ENCODE results near the gene MTMR12. TPM values are rescaled to one million over a fixed set of nuclear protein-coding genes. Genes with fewer than 3 reads are reported as not detected.

Gene MTMR12
- polyA plus RNA-seq, 1 donor (not counting 4 experiments of a cell fraction or from before 2014, with no cell fraction given), result 17.1 TPM

DNA sequence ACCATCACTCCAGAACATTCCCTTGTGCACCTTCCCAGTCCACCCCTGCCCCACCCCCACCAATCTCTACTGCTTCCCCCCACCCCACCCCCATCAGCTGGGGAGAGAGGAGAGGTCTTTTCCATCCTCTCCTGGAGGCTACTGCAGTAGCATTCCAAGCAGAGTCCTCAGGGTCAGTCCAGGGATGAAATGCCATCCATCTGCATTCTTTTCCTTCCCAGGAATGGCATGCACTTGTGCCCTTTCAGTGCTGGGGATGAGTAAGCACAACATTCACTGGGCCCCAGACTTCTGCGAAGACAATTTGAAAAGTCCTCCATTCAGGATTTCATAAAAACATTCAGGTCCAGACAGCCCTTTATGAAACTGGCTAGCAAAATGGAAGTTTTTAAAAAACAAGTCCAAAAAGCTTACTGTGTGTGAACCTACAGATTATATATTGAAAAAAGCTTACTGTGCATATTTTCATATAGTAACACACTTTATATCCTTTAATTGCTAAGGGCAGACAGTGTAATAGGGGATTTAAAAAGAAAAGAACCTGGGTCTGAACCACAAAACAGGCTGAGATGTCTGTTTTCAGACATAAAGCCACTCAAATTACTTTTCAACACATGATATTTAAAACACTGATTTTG is 88.6 kb downstream of the MTMR12 start:
- H3K9ac ChIP-seq (ENCODE audit: control insufficient read depth, extremely low read depth, insufficient read depth, low read length), result no peak overlapping the region
- DNase-seq (ENCODE audit: low read depth, low spot score), result no peak
- no peaks in the 10 kb centered on the region for H3K79me2 ChIP-seq (ENCODE audit: control insufficient read depth, insufficient read depth, low read length)
- H3K9me1 ChIP-seq (ENCODE audit: control insufficient read depth, extremely low read depth, insufficient read depth, low read length), result no peaks in the 10 kb centered on the region
- no peak for FAIRE-seq
- H3K27me3 ChIP-seq (ENCODE audit: control insufficient read depth, extremely low read depth, insufficient read depth, low read length), result no peaks in the 10 kb centered on the region
- no peaks in the 10 kb centered on the region for H3K9me3 ChIP-seq (ENCODE audit: control insufficient read depth, low read depth, low read length)
- no peak overlapping the region for H3K27ac ChIP-seq (ENCODE audit: control insufficient read depth, insufficient read depth, low read length)
- no peak overlapping the region for H2AFZ ChIP-seq (ENCODE audit: control insufficient read depth, low read length)
- no peak overlapping the region for H3K4me2 ChIP-seq (ENCODE audit: control insufficient read depth, extremely low read depth, insufficient read depth, low read depth, low read length)
- H3K4me1 ChIP-seq (ENCODE audit: control insufficient read depth, extremely low read depth, insufficient read depth, low read length), result no peaks in the 10 kb centered on the region
- H3K4me3 ChIP-seq (ENCODE audit: control insufficient read depth in 2 of 3, extremely low read depth in 1 of 3, insufficient read depth in 2 of 3, low read depth in 1 of 3, low read length in 3 of 3), result no peak overlapping the region
- TF ChIP-seq, protein P1, sequence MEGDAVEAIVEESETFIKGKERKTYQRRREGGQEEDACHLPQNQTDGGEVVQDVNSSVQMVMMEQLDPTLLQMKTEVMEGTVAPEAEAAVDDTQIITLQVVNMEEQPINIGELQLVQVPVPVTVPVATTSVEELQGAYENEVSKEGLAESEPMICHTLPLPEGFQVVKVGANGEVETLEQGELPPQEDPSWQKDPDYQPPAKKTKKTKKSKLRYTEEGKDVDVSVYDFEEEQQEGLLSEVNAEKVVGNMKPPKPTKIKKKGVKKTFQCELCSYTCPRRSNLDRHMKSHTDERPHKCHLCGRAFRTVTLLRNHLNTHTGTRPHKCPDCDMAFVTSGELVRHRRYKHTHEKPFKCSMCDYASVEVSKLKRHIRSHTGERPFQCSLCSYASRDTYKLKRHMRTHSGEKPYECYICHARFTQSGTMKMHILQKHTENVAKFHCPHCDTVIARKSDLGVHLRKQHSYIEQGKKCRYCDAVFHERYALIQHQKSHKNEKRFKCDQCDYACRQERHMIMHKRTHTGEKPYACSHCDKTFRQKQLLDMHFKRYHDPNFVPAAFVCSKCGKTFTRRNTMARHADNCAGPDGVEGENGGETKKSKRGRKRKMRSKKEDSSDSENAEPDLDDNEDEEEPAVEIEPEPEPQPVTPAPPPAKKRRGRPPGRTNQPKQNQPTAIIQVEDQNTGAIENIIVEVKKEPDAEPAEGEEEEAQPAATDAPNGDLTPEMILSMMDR (optimal IDR thresholded peaks at IDR 0.05 in 1 of 3, IDR thresholded peaks at IDR 0.05 in 1 of 3, conservative IDR thresholded peaks at IDR 0.05 in 1 of 3; ENCODE audit: extremely low read depth in 1 of 3, insufficient read depth in 2 of 3, low read length in 3 of 3), result no peak
- no peak for TF ChIP-seq EZH2 (IDR thresholded peaks at IDR 0.05; ENCODE audit: low read length)
- H4K20me1 ChIP-seq (ENCODE audit: control insufficient read depth, extremely low read depth, insufficient read depth, low read length), result no peaks in the 10 kb centered on the region
- dilution Hi-C loops (cut with MboI; ENCODE audit: extremely low pct_ligation_motif_present, low sequenced_read_pairs), result no loop called here
- H3K36me3 ChIP-seq (ENCODE audit: control insufficient read depth in 2 of 2, extremely low read depth in 1 of 2, insufficient read depth in 2 of 2, low read length in 2 of 2), result peaks cover 0 to 2% of the 10 kb centered on the region in 2 experiments

DNA sequence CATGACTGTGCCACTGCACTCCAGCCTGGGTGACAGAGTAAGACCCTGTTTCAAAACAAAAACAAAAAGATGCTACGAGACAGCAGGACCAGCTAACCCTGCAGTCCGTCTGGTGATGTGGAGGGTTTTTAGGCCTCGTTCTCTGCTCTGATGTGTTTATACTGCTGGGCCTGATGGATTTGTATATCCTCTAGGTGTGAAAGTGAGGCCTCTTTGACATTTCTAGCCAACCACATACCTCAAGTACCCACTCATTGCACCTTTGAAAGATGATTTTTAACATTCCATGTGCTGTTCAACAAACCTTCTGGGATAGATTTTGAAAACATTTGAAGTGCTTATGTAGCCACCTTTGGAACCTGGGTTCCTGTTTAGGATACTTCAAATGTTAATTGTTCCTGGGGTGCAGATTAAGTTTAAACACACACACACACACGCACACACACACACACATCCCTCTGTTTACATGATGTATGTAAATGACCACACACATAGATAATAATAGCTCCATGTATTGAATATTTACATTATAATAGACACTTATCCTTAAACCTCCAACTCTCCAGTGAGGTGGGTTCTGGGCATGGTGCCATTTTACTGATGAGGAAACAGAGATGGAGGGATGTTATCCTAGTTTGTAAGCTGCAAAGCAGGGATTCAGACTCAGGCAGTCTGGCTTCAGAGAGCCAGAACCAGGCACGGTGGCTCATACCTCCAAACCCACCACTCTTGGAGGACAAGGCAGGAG is 89.8 kb downstream of the MTMR12 start:
- Histone ChIP-seq H3K4me3 (ENCODE audit: control insufficient read depth in 2 of 3, extremely low read depth in 1 of 3, insufficient read depth in 2 of 3, low read depth in 1 of 3, low read length in 3 of 3) (no peak overlapping the region), H3K27ac (ENCODE audit: control insufficient read depth, insufficient read depth, low read length) (no peak overlapping the region), H4K20me1 (ENCODE audit: control insufficient read depth, extremely low read depth, insufficient read depth, low read length) (no peaks in the 10 kb centered on the region), H3K9ac (ENCODE audit: control insufficient read depth, extremely low read depth, insufficient read depth, low read length) (no peak overlapping the region), H2AFZ (ENCODE audit: control insufficient read depth, low read length) (no peak overlapping the region), H3K27me3 (ENCODE audit: control insufficient read depth, extremely low read depth, insufficient read depth, low read length) (no peaks in the 10 kb centered on the region), H3K9me1 (ENCODE audit: control insufficient read depth, extremely low read depth, insufficient read depth, low read length) (no peaks in the 10 kb centered on the region), H3K36me3 (ENCODE audit: control insufficient read depth in 2 of 2, extremely low read depth in 1 of 2, insufficient read depth in 2 of 2, low read length in 2 of 2) (no peaks in the 10 kb centered on the region), H3K79me2 (ENCODE audit: control insufficient read depth, insufficient read depth, low read length) (no peaks in the 10 kb centered on the region), H3K4me1 (ENCODE audit: control insufficient read depth, extremely low read depth, insufficient read depth, low read length) (no peaks in the 10 kb centered on the region), H3K4me2 (ENCODE audit: control insufficient read depth, extremely low read depth, insufficient read depth, low read depth, low read length) (no peak overlapping the region), H3K9me3 (ENCODE audit: control insufficient read depth, low read depth, low read length) (no peaks in the 10 kb centered on the region)
- no peak for TF ChIP-seq EZH2 (IDR thresholded peaks at IDR 0.05; ENCODE audit: low read length)
- TF ChIP-seq, protein P1 (optimal IDR thresholded peaks at IDR 0.05 in 1 of 3, IDR thresholded peaks at IDR 0.05 in 1 of 3, conservative IDR thresholded peaks at IDR 0.05 in 1 of 3; ENCODE audit: extremely low read depth in 1 of 3, insufficient read depth in 2 of 3, low read length in 3 of 3), result no peak
- dilution Hi-C loops (cut with MboI; ENCODE audit: extremely low pct_ligation_motif_present, low sequenced_read_pairs), result no loop called here
- no peak for DNase-seq (ENCODE audit: low read depth, low spot score)
- no peak for FAIRE-seq
